ENCODE measurements around the gene WDR89. TPM values are rescaled to one million over a fixed set of nuclear protein-coding genes. Genes with fewer than 3 reads are reported as not detected.
A peak's percentile ranks its signal among the peaks of the same experiment; 100 is the strongest.
"Not testable (repeated sequence)": the region's sequence is repeated elsewhere in the genome, so short reads cannot be mapped to it uniquely, and the experiment has no call there.

The WDR89 gene
- total RNA-seq, 3 donors from 2014 or later, result 5.1 to 12.4 (median 8.5) TPM

DNA sequence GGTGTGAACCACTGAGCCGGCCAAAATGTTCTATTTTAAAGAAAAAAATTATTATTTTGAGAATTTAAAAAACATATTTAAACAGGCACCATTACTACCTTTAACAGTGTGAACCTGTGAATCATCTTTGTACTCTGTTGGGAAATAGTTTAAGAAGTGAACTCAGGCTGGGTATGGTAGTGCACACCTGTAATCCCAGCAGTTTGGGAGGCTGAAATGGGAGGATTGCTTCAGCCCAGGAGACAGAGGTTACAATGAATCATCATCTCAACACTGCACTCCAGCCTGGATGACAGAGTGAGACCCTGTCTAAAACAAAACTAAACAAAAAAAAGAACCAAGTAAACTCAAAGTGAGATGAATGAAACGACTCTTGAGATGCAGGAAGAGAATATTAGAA lies 3.1 kb upstream of the WDR89 start:
- Histone ChIP-seq H3K27ac (no peak overlapping the region), H3K4me3 (no peak overlapping the region), H3K36me3 (no peaks in the 10 kb centered on the region), H3K4me1 (peaks cover 0 to 4% of the 10 kb centered on the region in 2 donors), H3K9me3 (no peaks in the 10 kb centered on the region), H3K27me3 (no peaks in the 10 kb centered on the region)
- TF ChIP-seq, protein P1, sequence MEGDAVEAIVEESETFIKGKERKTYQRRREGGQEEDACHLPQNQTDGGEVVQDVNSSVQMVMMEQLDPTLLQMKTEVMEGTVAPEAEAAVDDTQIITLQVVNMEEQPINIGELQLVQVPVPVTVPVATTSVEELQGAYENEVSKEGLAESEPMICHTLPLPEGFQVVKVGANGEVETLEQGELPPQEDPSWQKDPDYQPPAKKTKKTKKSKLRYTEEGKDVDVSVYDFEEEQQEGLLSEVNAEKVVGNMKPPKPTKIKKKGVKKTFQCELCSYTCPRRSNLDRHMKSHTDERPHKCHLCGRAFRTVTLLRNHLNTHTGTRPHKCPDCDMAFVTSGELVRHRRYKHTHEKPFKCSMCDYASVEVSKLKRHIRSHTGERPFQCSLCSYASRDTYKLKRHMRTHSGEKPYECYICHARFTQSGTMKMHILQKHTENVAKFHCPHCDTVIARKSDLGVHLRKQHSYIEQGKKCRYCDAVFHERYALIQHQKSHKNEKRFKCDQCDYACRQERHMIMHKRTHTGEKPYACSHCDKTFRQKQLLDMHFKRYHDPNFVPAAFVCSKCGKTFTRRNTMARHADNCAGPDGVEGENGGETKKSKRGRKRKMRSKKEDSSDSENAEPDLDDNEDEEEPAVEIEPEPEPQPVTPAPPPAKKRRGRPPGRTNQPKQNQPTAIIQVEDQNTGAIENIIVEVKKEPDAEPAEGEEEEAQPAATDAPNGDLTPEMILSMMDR (IDR thresholded peaks at IDR 0.05), result no peak
- TF ChIP-seq POLR2A (IDR thresholded peaks at IDR 0.05) (no peak), POLR2AphosphoS5 (IDR thresholded peaks at IDR 0.05) (no peak)
- DNase-seq (ENCODE audit: low spot score in 2 of 2), result no peak
- intact Hi-C loops (cut with DNase I; ENCODE audit: low total_unique reads), result no loop called here

DNA sequence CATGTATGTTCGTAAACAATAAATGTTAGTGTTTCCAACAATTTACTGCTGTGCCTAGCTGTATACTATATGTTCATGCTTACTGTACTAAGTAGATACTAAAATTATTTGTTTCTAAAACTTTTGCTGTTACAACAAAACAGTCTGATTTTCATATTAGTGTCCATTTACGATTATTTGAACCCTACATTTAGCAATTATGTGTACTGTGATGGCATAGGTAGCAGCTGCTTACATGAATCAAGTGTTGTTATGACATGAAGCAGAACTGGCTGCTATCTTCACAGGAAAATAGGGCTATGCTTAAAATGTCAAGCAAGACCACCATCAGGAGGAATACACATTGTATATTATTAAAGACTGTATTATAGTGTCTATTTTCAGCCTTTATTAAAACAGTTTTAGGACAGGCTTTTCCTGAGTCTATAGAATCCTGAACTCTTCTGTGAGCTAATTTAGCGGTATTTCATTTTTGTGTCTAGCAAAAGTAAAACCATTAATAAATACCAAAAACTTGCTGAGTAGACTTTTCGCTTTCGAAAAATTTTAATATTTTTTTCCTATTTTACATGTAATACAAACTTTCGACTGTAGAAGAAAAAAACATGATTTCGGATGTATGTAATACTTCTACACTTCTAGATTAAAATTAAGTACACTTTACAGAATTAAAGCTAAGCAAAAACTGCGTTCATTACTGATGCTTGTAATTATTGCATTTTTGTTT lies 1.1 kb upstream of the WDR89 start:
- peak overlapping the region; percentile 91 to 97 for H3K27ac ChIP-seq
- no peaks in the 10 kb centered on the region for H3K27me3 ChIP-seq
- intact Hi-C loops (cut with DNase I; ENCODE audit: low total_unique reads), result no loop called here
- peak overlapping the region; percentile 56 to 90 (median 73) for H3K4me3 ChIP-seq
- TF ChIP-seq POLR2AphosphoS5 (IDR thresholded peaks at IDR 0.05) (no peak), POLR2A (IDR thresholded peaks at IDR 0.05) (no peak)
- TF ChIP-seq, protein P1 (IDR thresholded peaks at IDR 0.05), result peak in 1 of 3 donors; percentile 7
- DNase-seq (ENCODE audit: low spot score in 2 of 2), result no peak
- H3K9me3 ChIP-seq, result no peaks in the 10 kb centered on the region
- no peaks in the 10 kb centered on the region for H3K36me3 ChIP-seq
- peaks cover 0 to 4% of the 10 kb centered on the region in 2 donors for H3K4me1 ChIP-seq

DNA sequence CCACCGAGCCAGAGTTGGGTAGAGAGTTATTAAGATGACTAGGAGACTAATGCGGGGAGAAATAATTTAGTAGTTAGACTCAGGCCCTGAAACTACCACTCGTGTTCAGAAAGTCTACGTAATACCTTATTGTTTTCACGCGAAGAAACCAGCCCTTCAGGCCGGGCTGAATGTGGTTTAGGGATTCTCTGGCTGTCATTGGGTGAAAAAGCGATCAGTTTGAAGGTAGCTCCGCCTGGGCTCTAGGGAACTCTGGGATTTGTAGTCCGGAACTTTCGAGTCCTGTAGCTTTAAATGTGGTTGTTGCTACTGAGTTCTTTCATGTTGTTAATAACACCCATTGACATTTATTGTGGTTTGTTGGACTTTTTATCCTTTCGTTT lies 549 bp upstream of the WDR89 start:
- intact Hi-C loops (cut with DNase I; ENCODE audit: low total_unique reads), result no loop called here
- H3K27ac ChIP-seq, result peak overlapping the region; percentile 91 to 97
- H3K36me3 ChIP-seq, result no peaks in the 10 kb centered on the region
- peaks cover 0 to under 1% of the 10 kb centered on the region in 2 donors for H3K9me3 ChIP-seq
- peak; percentile 72 to 84 for DNase-seq (ENCODE audit: low spot score in 2 of 2)
- H3K4me1 ChIP-seq, result peaks cover 0 to 4% of the 10 kb centered on the region in 2 donors
- no peaks in the 10 kb centered on the region for H3K27me3 ChIP-seq
- H3K4me3 ChIP-seq, result peak overlapping the region; percentile 56 to 90 (median 73)
- no peak for TF ChIP-seq POLR2A (IDR thresholded peaks at IDR 0.05)
- peak in 2 of 3 donors; percentile 64 to 80 for TF ChIP-seq POLR2AphosphoS5 (IDR thresholded peaks at IDR 0.05)
- TF ChIP-seq, protein P1 (IDR thresholded peaks at IDR 0.05), result peak in 1 of 3 donors; percentile 9

DNA sequence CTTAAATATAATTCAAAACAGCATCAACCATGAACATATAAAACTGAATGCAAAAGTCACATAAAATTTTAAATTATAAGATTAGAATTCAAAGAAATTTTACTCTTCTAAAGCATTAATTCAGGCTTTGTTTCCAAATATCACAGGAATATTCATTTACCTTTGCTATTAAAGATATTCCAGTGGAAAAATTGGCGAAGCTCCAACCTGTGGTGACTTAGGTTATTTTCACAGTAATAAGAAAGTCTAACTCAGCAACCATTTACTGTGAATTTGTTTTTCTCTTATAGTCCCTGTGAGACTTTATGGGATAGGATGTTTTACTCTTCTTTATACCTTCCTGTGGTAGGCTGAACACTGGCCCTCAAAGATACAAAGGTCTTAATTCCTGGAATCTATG lies 3.2 kb downstream of the WDR89 start:
- peaks cover 6 to 19% of the 10 kb centered on the region in 2 donors for H3K9me3 ChIP-seq
- H3K27ac ChIP-seq, result no peak overlapping the region
- H3K4me3 ChIP-seq, result no peak overlapping the region
- DNase-seq (ENCODE audit: low spot score in 2 of 2), result no peak
- intact Hi-C loops (cut with DNase I; ENCODE audit: low total_unique reads), result no loop called here
- TF ChIP-seq POLR2AphosphoS5 (IDR thresholded peaks at IDR 0.05) (no peak), POLR2A (IDR thresholded peaks at IDR 0.05) (no peak)
- TF ChIP-seq, protein P1 (IDR thresholded peaks at IDR 0.05), result no peak
- H3K36me3 ChIP-seq, result no peaks in the 10 kb centered on the region
- peaks cover 0 to 4% of the 10 kb centered on the region in 2 donors for H3K4me1 ChIP-seq
- no peaks in the 10 kb centered on the region for H3K27me3 ChIP-seq

DNA sequence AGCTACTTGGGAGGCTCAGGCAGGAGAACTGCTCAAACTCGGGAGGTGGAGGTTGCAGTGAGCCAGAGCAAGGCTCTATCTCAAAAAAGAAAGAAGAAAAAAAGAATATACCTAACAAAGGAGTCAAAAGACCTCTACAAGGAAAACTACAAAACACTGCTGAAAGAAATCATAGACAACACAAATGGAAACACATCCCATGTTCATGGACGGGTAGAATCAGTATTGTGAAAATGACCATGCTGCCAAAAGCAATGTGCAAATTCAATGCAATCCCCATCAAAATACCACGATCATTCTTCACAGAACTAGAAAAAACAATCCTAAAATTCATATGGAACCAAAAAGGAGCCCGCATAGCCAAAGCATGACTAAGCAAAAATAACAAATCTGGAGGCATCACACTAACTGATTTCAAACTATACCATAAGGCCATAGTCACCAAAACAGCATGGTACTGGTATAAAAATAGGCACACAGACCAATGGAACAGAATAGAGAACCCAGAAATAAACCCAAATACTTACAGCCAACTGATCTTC lies 5.5 kb downstream of the WDR89 start:
- peaks cover 6 to 19% of the 10 kb centered on the region in 2 donors for H3K9me3 ChIP-seq
- H3K27ac ChIP-seq; H3K4me1 ChIP-seq; H3K27me3 ChIP-seq; intact Hi-C loops (cut with DNase I; ENCODE audit: low total_unique reads); DNase-seq (ENCODE audit: low spot score in 2 of 2); H3K4me3 ChIP-seq; H3K36me3 ChIP-seq: not testable (repeated sequence)
